GM19025 (cell line): ENCODE measurements around the gene ZNF277.

ENCODE experiments used
- ATAC-seq: cut with Tn5 transposase; IDR thresholded peaks from one replicate; pipeline ENCODE4 v1.9.1; 2021; ENCODE audit warnings: mild to moderate bottlenecking, low read depth, moderate library complexity; ENCODE audit not compliant: unreplicated experiment

The ZNF277 gene

DNA sequence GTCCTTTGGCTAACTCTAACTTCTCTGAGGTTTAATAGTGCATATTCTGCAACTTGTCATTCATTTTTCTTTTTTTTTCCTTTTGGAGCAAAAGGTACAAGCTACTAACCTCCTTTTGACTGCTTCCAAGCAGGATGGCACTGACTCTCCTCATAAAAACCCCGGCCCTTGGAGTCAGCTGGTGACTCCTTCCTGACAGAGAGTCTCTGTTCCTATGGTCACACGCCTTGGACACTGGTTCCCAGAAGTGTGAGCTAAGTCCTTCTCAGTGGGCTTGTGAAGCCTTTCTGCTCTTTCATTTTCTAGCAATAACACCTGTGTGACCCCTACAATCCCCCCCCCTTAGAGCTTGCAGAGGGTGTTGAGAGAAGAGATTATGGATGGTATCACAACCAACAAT, 22.0 kb upstream of the ZNF277 start:
- no peak for ATAC-seq

DNA sequence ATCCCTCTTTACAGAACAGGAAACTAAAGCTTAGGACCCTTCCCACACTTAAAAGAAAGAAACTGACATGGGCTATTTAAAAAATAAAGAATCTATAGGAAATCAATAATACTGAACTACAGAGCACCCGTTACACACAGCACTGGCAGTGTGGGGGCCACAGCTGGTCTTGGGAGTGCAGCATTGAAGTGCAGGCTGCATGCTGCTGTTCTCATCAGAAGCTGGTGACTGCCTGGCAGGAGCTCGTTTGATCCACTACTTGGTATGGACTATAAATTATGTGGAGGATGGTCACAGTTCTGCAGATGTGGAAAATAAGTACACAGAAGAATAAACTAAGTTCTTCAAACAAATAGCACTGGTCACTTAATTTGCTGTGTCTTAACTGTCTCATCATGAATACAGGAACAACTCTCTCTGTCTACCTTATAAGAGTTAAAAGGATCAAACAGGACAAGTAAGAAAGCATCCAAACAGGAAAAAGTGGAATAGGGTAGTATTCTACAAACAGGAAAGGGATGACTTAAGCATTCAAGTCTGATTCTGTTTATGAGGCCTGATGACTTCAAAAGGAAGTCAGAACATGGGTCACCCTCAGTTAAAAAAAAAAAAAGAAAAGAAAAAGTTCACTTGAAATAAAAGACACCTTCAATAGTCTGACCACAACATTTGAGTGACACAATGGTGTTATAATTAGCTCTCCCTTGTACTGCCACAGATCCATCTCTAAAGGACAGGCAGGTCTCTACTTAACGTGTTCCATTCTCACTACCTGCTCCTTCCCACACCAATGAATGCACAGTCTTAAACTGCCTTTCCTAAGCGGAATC, 21.3 kb upstream of the ZNF277 start:
- no peak for ATAC-seq

- no peak for ATAC-seq
Observed at GRCh38 chr7:112186300-112186699, 20.2 kb upstream of the ZNF277 start.

DNA sequence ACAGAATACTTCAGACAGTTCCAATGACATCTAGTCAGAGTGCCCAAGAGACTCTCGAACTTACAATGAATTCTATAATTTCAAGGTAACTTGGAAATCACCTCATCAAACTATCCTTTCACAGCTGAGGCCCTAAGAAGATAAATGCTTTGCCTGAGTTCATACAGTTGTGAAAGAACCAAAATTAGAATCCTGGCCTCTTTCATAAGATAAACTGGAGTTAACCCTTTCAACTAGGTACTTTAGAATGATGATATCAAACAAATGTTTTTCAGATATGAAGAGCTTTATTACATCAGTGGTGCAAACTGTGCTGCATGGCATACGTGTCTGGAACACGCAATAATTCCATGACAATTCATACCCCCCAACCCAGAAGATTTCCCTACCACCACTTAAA, 18.2 kb upstream of the ZNF277 start:
- ATAC-seq = no peak

DNA sequence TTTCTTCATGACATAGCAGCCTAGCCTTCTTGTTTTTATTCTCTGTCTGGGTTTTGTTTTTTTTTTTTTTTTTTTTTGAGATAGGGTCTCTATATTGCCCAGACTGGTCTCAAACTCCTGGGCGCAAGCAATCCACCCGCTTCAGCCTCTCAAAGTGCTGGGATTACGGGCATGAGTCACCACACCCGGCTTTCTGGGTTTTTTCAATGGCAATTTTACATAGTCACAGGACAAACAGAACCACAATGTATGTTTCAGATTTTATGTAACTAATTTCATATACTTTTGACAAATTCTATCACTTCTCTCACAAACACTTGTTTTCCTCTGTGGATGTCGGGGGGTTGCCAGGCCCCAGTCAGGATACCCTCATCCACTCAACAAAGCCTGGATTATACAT, 16.8 kb upstream of the ZNF277 start:
- no peak for ATAC-seq

GRCh38 chr7:112190120-112190519, 16.4 kb upstream of the ZNF277 start:
- no peak for ATAC-seq

- ATAC-seq = no peak
Observed at GRCh38 chr7:112192236-112193154, 14.0 kb upstream of the ZNF277 start.

DNA sequence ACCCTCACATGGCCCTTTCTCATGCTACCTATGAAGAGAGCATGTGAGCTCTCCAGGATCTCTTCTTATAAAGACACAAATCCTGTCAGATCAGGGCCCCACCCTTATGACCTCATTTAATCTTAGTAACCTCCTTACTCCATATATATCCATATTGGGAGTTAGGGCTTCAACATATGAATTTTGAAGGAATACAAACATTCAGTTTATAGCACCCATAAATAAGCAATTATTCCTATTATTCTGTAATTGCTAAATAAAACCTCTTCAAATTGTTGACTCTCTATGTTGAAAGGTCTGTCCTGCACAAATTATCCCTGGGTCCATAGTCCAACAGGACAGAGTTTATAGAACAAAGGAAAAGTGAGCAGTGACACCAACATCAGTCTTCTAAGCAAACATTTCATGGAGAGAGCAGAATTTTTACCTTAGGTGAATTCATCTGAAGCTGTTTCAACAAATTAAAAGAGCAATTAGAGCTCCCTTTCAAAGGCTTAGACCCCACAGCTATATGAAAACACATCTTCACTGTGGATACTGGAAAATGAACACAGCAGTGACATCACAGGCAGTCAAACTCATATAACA, 12.5 kb upstream of the ZNF277 start:
- ATAC-seq = no peak

DNA sequence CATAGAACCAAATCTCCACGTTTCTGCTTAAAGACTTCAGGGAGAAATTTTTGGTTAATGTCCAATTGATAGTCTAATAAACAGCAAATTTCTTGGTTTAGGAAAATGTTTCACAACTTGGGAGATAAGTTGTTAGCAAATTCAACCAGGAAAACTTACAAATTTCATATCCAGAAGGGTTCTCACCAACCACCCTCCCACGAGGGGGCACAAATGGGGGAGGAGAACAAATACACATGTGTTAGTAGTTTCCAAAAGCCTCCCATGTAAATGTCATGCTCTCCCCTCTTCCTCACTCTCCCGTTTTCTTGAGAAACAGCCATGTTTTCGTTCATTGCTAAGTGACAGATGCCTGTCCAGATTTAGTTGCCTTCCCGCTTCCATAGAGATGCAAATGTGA, 10.8 kb upstream of the ZNF277 start:
- no peak for ATAC-seq

DNA sequence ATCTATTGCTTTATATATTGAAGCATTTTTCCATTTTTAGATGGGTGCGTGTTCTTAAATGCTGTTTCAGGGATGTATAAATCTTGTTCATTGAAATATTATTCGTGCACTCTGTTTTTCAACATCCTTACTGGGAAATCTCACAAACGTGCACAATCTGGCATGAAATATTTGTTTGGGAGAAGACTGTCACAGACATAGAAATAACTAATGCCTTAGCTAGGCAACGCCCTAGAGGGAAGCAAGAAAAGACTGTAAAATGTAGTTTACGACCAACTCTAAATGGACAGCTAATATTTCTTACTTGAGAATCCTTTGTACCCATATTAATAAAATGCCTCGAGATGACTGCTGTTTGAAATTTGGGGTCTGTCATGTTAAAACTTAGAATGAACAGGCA, 9.2 kb upstream of the ZNF277 start:
- no peak for ATAC-seq

GRCh38 chr7:112199035-112199655, 7.3 kb upstream of the ZNF277 start:
- no peak for ATAC-seq

- ATAC-seq = no peak
Observed at GRCh38 chr7:112199672-112200071, 6.8 kb upstream of the ZNF277 start.

- ATAC-seq = no peak
Observed at GRCh38 chr7:112201411-112201810, 5.1 kb upstream of the ZNF277 start.

DNA sequence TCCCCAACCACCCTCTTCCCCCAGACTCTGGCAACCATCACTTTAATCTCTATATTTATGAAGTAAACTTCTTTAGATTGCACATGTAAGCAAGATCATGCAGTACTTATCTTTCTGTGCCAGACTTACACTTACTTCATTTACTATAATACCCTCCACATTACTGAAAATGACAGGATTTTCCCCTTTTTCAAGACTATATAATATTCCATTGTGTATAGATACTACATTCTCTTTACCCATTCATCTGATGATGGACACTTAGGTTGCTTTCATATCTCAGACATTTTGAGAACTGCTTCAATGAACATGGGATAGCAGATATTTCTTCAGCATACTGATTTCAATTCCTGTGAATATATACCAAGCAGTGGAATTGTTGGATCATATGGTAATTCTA, 4.7 kb upstream of the ZNF277 start:
- ATAC-seq = no peak

DNA sequence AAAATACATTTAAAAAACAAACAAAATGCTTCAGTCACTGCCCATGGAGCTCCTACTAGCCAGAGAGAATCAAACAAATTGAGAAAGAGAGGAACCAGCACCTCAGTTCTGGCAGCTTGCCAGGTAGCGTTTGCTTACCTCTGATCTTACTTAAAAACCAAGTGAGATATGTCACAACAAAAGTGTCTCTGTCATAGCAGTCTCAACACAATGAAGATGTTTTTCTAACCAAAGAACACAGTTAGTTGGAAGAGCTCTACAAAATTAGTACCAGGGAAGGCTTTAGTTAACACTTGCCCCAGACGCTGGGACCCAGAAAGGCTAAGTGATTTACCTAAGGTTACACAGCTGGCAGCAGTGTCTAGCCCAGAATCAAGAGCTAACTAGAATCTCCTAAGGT, 3.7 kb upstream of the ZNF277 start:
- ATAC-seq = no peak

DNA sequence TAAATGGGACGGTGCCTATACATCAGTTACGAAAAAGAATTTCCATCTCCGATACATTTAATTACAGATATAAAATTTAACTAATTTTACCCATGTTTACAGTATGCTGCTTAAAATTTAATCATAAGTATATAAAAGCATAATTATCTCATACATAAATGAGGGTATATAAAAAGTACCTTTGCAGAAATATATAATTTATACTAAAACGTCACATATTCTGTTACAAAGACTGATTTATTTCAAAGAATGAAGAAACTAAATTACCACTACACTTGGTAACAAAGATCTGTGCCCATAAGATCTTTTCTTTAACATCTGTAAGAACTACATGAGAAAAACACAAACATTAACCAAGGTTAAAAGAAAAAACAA, 3.1 kb upstream of the ZNF277 start:
- no peak for ATAC-seq

DNA sequence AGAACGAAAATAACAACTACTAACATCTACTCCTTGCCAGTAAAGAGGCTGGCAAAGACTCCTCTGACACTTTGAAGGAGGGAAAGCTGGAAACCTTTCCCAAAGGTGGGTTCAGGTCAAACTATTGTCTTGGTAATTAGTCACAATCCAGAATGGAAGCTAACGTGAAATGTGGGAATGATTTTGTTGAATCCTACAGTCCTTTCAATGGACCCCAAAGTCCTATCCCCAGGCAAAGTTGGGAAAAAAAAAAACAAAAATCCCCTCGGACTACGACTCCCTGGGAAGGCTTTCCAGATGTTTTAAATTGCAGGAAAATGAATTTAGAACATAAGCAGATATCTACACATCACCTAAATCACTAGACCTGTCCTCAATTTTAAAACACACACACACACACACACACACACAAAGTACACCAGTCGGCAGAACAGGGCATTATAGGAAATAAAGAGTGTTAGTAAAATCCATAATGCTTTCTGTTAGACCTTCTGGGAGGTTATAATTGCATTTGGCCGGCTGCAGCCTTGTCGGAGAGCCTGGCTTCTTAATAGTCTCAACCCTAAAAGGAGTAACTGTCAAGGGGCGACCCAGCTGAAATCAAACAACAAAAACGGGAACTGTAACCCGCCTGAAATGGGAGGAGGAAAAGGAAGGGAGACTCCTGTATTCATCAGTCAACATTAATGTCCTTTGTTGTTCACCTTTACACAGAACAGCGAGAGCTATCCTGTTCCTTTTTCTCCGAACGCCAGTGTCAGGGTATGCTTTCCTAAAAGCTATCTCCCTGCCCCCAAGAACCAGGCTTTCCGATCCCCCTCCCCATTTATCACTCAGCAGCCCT, 1.8 kb upstream of the ZNF277 start:
- no peak for ATAC-seq

DNA sequence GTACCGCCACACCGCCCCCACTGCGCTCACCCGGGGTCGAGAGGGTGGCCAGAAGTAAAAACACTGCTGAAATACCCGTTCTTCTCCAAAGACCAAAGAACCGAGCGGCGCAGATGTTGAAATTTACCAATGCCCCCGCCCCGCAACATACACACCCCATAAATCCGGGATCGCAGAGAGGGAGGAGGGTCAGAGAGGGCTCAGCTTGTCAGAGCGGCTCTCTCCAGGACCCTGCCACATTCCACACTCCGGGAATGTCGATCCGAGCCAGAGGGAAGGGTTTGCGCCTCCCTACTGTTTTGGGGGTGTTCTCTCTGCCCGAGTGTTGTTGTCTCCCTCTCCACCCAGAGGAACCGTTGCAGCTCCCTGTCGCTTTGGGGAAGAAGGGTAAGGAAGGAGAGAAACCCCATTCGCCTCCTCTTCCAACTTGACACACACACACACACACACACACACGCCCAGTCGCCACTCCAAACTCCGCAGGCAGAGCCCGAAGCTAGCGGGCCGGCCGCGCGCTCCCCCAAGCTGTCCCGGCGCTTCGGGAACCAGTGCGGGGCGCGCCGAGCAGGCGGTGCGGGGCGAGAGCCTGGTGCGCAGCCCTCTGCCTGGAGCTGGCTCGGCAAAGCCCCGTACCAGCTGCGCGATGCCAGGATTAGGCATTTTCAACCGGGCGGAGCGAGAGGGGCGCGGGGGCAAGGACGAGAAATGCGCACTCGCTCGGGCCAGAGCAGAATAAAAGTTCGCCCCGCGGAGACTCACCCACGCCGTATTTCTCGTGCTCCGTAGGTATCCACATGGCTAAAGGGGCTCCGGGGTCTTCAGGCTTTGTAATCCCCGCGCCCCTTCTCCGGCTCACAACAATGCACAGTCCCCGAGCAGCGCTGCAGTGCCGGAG, 905 bp upstream of the ZNF277 start:
- peak; percentile 1 for ATAC-seq

- no peak for ATAC-seq
Observed at GRCh38 chr7:112206991-112207592, 597 bp downstream of the ZNF277 start.
